OCI-LY1 (cell line): ENCODE results near the gene OLIG1.

ENCODE experiments used
- CTCF ChIP-seq: fragments of 200-600 bp; sonication (generic), shearing (Covaris generic); IDR thresholded peaks from 2 replicates; pipeline ENCODE4 v1.5.1; 2017; ENCODE audit warnings: mild to moderate bottlenecking, antibody characterized with exemption, low read length, moderate library complexity, mixed read lengths
- EZH2 ChIP-seq: fragments of 200-600 bp; sonication (generic), shearing (Covaris generic); IDR thresholded peaks from 2 replicates; pipeline ENCODE4 v1.8.0; 2017; ENCODE audit warnings: borderline replicate concordance, mixed run types, mild to moderate bottlenecking, antibody characterized with exemption, low read length, moderate library complexity, mixed read lengths

- no peak for TF ChIP-seq CTCF
- no peak for TF ChIP-seq EZH2
Observed at GRCh38 chr21:33112151-33112550, 42.2 kb downstream of the OLIG1 start.
